ENCODE measurements around the gene LDLRAD2.
"Not testable (repeated sequence)": the region's sequence is repeated elsewhere in the genome, so short reads cannot be mapped to it uniquely, and the experiment has no call there.

Gene LDLRAD2

DNA sequence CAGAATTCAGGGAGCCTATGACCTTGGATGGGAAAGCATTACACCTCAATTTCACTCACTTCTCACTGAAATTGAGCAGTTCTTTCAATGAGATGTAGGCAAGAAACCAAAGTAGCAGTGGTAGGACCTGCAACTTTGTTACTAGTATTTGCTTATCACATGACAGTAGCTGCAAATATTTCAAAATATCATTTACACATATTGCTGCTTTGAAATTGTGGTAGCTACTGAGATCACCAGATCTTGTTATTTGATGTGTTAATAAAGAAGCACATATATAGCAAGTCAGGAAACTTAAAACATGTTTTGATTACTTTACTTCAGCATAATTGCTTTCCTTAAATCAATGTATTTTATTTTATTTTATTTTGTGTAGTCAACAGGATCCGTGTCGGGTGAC is 12.9 kb downstream of the LDLRAD2 start:
- no peak for DNase-seq

DNA sequence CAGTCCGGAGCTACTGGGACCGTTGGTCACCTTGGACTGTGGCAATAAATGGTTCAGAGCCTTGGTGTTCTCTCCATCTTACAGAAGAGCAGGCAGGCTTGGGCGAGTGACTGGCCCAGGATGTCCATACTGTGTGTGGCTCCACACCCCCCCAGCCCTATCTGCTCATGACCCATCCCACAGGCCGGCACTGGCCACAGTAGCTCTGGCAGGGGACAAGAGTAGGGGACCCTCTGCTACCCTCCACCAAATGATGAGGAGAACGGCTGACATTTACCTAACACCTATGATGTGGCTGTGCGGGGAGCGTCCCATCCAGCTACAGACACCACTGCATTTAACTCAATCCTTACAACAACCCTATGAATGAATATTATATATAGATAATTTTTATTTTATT is 13.3 kb downstream of the LDLRAD2 start:
- no peak for DNase-seq

DNA sequence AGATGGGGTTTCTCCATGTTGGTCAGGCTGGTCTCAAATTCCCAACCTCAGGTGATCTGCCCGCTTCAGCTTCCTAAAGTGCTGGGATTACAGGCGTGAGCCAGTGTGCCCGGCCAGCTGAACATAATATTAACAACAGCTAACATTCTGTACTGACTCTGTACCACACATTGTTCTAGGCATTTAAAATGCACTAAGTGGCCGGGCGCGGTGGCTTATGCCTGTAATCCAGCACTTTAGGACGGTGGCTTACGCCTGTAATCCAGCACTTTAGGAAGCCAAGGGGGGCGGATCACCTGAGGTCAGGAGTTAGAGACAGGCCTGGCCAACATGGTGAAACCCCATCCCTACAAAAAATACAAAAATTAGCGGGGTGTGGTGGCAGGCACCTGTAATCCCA is 14.6 kb downstream of the LDLRAD2 start:
- not testable (repeated sequence) for DNase-seq

DNA sequence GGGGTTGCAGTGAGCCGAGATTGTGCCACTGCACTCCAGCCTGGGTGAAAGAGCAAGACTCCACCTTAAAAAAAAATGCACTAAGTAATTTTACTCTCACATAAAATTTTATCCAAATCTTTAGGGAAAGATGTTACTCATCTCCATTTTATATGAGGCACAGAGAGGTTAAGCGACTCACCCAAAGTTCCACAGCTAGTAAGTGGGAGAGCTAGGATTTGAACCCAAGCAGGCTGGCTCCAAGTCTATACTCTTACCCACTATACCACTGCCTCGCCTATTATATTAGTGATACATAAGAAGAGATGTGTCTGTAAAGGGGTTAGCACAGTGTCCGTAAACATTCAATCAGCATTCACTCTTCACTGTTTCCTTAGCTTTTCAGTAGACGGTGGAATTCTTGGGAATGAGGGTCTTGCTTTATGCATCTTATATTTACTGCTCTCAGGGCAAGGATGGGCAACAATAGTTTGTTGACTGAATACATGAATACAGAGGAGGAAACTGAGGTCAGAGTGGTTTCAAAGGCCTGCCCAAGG is 15.1 kb downstream of the LDLRAD2 start:
- DNase-seq: no peak

DNA sequence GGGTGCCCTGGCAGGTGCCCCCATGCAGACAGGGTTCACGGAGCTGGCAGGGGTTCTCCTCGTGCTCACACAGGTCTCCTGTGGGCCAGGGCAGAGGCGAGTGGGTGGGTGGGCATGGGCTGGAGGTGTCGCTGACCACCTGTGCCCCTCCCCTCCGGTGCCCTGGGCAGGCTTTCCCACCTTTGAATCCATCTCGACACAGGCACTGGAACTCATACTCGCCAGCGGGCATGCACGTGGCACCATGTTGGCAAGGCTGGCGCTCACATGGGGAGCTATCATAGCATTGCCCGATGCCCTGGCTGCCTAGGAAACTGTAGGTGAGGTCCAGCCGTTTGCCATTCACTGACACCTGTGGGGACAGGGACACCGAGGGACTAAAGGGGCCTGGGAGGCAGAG is 16.0 kb downstream of the LDLRAD2 start:
- DNase-seq: no peak

DNA sequence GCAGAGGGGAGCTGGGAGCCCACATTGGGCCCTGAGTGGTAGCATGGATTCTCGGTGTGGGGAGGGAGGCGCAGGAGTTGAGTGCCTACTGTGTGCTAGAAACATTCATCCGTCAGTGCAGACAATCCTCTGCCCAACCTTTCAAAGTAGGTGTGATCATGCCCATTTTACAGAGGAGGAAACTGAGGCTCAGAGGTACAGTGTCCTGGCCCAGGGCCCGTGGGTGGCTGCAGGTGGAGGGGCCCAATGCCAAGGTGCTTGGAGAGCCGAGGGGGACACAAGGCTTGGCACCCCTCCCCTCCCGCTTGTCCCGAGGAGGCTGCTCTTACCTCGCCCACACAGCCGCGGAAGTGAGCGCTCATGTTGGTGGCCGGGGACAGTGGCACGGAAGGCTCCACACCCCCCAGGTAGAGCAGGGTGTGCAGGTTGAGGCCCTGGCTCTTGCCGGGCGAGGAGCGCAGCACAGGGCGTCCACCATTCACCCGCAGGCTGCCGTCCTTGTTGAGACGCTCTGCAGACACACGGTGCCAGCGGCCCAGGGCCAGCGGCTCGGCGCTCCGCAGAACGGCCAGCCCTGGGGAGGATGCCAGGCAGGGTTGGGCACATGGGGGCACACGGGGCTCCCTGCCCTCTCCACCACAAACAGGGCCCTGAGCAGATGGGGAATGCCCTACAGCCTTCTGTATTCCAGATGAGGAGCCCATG is 16.6 kb downstream of the LDLRAD2 start:
- DNase-seq: no peak

DNA sequence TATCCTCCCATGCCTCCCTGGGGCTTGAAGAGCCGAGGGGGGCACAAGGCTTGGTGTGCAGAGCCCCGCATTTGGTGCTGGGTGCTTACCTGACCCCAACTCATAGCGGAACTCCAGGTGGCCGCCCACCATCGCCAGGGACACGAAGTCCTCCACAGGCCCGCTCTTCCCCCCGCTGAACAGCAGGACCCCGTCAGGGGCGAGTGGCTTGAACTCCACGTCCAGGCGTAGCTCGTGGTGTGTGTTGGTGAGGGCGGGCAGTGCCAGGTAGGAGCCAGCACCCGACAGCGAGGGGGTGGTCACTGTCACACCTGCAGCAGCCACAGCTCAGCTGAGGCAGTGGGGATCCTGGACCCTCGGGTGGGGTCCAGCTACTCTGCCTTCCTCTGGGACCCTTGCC is 17.2 kb downstream of the LDLRAD2 start:
- DNase-seq: no peak

DNA sequence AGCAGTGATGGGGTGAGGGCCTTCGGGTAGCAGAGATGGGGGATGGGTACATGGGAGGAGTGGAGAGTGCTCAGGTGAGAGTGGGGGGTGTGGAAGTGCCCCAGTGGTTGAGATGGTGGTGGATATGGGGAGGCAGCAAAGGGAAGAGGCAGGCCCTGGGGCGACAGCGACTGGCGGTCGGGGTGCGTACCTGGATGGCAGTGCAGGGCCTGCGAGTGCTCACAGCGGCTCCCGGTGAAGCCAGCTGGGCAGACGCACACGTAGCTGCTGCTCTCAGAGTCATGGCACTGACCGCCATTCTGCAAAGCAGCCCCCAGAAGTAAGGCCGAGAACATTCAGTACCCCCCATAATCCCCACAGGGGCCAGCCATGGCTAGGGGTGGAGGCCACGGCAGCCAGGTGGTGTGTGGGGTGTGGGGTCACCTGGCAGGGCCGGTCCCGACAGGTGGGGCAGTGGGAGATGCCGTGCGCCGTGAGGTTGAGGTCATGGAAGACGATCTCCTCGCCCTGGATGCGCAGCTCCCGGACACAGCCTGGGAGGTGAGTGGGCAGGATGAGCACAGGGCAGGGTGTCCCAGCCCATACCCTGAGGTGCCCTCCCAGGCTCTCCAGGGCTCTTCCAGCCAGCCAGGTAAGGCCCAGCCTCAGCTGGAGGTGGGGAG is 18.9 kb downstream of the LDLRAD2 start:
- no peak for DNase-seq

DNA sequence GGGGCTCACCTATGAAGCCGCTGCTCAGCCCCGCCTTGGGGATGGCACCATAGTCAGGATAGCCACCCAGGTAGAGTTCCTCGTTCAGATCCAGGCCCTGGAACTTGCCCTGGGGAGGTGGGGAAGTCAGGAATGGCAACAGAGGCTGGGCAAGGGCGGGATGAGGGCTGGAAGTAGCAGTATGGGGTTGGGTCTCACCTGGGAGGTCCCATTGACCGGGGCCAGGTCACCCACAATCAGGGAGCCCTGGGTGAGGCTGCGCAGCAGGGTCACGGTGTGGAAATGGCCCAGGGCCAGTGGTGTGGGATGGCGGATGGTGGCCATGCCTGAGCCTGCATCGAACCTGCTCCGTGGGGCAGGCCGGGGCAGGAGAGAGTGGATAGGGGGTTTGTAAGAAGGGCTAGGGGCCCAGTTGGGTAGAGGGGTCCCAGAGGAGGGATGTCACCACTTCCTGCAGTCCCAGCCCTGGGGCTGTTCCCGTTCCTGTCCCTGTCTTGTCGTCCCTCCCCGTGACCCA is 19.4 kb downstream of the LDLRAD2 start:
- DNase-seq: no peak

DNA sequence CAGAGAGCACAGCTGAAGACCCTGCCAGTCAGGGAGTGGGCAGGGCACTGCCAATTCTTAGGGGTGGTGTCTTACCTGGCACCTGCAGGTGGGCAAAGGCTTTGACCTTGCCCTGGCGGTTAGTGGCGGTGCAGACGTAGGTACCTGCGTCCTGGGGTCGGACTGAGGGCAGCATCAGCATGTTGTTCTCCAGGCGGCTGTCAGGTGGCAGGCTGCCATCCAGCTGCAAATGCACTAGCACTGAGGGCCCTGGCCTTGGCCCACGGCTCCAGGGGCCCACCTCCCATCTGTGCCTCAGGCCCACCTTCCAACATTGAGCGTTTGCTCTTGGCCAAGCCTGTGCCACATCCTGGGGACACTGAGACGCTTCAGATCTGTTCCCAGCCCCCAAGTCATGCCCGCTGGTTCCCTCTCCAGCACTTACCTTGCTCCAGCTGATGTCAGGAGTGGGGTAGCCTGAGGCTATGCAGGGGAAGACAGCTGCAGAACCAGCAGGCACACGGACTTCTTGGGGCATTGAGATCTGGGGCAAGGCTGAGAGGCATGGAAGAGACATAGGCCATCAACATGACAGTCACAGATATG is 21.4 kb downstream of the LDLRAD2 start:
- DNase-seq: no peak

DNA sequence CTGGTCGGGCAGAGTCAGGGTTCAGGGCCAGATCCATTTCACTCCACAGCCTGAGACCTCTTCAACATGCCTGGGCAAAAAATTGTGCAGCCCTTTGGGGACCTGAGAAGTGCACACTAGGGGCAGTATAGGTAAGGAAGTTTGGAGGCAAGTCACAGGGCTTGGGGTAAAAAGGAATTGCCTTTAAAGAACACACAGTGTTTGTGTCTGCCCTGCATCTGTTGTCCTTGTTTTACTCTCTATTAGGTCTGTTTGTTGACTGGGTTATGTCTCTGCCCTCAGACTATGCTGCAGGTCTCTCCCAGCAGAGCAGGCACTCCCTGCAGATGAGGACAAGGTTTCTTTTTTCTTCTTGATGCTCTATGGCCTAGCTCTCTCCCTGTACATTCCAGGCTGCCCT is 22.0 kb downstream of the LDLRAD2 start:
- no peak for DNase-seq

DNA sequence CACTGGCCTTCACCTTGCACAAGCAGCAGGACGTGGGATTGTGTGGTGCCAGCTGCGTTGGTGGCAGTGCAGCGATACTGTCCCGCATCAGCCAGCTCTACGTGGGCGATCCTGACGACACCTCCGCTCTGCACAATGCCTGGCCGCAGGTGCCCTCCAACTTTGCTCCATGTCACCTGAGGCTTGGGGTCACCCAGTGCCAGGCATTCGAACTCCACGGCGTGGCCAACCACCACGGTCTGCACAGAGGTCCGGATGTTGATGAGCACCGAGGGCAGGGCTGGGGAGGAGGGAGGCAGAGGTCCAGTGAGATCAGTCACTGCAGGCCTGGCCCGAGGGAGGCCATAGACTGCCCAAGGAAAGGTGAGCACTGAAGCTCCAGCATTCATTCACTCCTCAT is 22.6 kb downstream of the LDLRAD2 start:
- no peak for DNase-seq

DNA sequence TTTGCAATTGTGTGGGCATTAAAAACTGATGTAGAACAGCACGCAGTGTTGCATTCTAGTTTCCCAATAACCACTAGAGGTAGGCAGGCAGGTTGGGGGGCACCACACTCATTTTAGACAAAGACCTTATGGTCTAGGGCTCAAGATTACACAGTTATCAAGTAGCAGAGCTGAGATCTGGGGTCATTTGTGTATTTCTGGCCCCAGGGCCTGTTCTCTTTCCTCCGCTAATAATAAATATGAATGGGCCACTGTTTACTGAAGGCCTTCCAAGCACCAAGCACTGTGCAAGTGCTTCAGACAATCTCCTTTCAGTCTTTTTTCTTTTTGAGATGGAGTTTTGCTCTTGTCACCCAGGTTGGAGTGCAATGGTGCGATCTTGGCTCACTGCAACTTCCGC is 23.9 kb downstream of the LDLRAD2 start:
- no peak for DNase-seq

DNA sequence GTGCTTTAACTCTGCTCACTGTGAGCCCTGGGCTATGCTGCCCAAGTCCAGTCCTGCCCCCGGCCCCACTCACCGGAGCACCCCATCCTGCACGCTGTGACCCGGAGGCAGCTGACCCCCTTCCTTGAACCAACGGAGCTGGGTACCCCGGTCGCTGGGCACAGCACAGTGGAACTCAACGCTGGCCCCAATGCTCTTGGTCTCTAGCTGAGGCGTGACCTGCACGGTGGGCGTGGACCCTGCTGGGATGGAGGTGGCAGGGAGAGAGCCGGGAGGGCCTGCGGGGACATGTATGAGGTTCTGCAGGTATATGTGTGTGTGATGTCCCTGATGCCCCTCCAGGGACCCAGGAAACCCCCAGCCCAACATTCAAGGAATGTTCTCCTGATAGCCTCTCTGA is 24.7 kb downstream of the LDLRAD2 start:
- no peak for DNase-seq

DNA sequence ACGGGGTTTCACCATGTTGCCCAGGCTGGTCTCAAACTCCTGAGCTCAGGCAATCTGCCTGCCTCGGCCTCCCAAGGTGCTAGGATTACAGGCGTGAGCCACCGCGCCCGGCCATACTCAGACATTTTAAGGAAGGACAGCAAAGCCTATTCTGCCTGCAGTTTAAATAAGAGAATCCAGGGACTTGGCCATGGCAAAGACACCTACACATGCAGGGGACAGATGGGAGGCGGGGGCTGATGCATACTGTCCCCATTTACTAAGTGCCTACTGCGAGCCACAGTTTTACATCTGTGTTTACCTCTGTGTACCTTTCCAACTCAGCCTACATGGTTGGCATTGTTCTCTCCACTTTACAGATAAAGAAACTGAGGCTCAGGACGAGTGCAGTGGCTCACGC is 25.4 kb downstream of the LDLRAD2 start:
- no peak for DNase-seq

DNA sequence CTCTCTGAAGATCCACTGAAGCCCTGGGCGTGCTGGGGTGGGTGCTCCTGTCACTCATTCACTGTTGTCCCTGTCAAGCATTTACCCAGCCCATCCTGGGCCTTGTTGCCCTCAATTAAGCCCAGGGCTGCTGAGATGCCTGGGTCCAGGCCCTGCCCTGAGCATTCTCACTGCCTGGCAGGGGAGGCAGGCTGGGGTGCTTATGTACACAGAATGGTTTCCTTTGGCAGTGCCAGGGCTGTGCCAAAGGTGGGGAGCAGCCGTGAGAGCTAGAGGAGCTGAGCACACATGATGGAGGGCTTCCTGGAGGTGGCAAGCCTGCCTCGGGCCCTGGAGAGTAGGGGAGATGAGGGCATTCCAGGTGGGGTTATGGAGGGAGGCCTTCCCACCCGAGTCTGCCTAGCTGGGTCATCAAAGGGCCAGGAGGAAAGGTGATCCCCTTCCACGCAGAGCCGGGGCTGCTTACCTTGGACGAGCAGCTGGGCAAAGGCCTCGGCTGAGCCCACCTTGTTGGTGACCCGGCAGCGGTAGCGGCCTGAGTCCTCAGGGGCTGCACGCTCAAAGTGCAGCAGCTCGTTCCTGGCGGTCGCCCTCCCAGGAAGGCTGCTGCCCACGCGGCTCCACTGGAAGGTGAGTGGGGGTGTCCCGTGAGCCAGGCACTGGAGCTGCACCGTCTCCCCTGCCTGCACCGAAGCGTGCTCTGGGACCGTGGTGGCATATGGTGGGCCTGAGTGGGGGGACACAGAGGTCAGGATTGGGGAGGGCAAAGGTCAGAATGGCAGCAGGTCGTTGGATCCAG is 26.5 kb downstream of the LDLRAD2 start:
- no peak for DNase-seq

DNA sequence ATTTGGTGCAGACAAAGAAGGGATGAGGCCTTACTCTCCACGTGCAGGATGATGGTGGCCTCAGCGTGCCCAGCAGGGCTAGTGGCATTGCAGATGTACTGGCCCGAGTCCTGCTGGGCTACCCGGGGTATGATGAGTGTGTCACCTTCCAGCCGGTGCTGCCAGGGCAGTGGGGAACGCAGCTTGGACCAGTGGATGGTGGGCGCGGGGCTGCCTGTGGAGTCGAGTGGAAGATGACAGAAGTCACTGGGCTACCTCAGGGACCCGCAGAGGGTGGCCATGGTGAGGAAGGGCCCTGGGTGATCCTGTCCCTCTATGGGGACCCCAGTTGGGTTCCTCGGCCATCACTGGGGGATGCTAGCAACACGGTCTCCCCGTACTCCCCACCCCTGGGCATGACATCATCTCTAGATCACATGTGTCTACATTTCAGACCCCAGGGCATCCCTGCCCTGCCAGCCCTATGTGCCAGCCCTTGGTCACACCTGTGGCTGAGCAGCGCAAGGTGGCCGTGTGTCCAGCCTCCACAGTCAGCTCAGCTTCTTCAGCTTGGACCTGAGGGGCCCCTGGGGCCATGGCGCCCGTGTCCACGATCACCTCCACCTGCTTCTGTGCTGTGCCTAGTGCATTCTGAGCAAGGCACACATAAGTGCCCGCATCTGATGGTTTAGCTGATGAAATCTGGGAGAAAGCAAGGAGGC is 27.4 kb downstream of the LDLRAD2 start:
- DNase-seq: no peak

DNA sequence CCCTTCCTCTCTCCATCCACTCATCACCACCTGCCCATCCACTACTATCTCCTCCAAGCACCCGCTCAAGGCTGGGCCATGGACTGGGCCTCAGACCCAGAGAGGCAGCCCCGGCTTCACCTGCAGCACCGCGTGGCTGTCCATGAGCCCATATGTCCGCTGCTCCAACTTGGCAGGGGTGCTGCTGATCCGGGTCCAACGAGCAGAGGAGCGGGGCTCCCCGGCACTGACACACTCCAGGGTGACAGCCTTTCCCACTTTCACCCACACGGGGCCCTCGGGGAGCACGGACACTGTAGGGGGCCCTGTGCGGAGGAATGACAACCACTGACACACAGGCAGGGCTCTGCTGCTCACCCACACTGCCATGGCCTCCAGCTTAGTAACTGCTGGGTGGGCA is 28.9 kb downstream of the LDLRAD2 start:
- DNase-seq: no peak

DNA sequence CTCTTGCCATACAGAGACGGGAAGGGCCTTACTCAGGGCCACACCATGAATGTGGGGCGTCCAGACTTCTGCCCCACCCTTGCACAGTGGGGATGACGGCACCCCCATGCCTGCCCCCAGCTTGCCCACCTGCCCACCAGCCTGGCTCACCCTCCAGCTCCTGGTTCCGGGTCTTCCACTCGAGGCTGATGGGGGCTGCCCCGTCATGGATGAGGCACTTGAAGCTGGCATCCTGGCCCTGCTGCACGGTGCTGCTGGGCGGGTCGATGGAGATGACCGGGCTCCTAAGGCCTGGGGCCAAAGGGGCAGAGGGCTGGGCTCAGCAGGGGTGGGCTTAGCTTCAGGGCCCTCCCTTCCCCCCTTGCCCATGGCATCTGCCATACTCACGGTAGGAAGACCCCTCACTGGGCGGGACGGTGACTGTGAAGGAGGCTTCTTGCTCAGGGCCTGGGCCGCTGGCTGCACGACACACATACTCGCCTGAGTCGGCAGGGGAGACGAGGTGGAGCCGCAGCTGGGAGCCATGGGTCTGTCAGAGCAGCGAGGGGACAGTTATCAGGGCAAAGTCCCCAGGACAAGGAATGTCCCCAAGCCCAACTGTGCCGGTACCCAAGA is 29.9 kb downstream of the LDLRAD2 start:
- DNase-seq: no peak

DNA sequence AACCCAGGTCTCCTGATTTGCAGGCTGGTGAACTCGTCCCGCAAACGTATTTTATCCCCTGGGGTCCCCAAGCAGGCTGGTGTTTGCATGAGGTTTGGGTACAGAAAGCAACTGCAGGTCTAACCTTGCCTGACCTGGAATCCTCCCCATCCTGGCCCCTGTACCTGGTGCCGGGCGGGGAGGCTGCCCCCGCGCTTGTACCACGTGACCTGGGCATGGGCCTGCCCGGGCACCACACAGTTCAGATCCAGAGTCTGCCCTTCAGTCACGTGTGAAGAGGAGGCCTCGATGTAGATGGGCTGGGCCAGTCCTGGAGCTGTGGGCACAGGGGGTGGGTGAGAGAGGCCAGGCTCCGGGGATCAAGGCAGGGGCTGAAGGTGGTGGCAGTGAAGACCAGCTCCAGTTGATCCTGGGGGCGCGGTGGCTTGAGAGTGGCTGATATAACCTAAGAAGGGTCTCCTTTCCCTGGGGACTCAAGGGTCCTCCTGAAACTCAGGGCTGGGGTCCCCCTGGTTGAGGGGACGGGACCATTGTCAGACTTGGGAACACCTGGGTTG is 30.6 kb downstream of the LDLRAD2 start:
- DNase-seq: no peak

DNA sequence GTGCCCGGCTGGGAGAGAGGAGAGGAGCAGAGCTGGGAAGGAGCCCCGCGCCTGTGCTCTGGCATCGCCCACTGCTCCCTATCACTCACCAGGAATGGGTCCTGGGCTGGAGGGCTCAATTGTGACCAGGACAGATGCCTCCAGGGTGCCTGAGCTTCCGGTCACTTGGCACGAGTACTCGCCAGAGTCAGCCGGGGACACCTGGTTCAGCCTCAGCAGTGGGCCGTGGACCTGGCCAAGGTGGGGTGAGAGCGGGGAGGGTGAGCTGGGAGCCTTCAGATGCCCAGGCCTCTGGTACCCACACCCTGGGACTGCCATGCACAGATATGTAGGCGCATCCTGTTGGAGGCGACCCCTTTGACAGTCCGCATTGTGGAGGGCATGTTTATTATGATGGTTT is 31.1 kb downstream of the LDLRAD2 start:
- DNase-seq: no peak

DNA sequence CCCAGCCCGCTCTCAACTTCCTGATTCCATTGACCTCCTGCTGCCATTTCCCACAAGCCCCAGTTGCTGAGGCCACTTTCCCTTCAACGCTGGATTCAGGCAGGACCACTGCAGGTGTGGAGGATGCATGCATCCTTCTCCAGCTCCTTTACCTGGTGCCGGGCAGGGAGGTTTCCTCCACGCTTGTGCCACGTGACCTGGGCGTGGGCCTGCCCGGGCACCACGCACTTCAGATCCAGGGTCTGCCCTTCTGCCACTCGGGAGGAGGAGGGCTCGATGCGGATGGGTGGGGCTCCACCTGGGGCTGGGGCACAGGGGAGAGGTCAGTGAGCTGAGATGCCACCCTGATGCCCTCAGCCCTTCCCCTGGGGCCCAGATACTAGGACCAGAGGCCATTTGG is 31.9 kb downstream of the LDLRAD2 start:
- no peak for DNase-seq

All from T-helper 9 cell (primary cell).